ENCODE data around the gene CGN.
A peak's percentile ranks its signal among the peaks of the same experiment; 100 is the strongest.

Gene CGN

GRCh38 chr1:151530461-151530860 is 19.3 kb downstream of the CGN start:
- no peaks in the 10 kb centered on the region for H3K27me3 ChIP-seq (ENCODE audit: insufficient read depth, poor library complexity, severe bottlenecking)
- TF ChIP-seq CTCF (IDR thresholded peaks at IDR 0.05; ENCODE audit: insufficient read depth, low read length) (no peak), POLR2AphosphoS5 (IDR thresholded peaks at IDR 0.05; ENCODE audit: low read depth) (no peak), REST (IDR thresholded peaks at IDR 0.05; ENCODE audit: insufficient replicate concordance, low read depth) (no peak), GABPA (IDR thresholded peaks at IDR 0.05; ENCODE audit: low read depth) (no peak), SPI1 (IDR thresholded peaks at IDR 0.05; ENCODE audit: borderline replicate concordance, low read depth) (no peak)
- H3K27ac ChIP-seq (replicated peaks) = no peak overlapping the region
- no peak for DNase-seq (ENCODE audit: low read depth in 1 of 2, low spot score in 1 of 2)
- no peak overlapping the region for H3K4me3 ChIP-seq (replicated peaks; ENCODE audit: insufficient read depth, low read length)

- no peaks in the 10 kb centered on the region for H3K27me3 ChIP-seq (ENCODE audit: insufficient read depth, poor library complexity, severe bottlenecking)
- TF ChIP-seq POLR2AphosphoS5 (IDR thresholded peaks at IDR 0.05; ENCODE audit: low read depth) (no peak), GABPA (IDR thresholded peaks at IDR 0.05; ENCODE audit: low read depth) (no peak), CTCF (IDR thresholded peaks at IDR 0.05; ENCODE audit: insufficient read depth, low read length) (no peak), SPI1 (IDR thresholded peaks at IDR 0.05; ENCODE audit: borderline replicate concordance, low read depth) (no peak), REST (IDR thresholded peaks at IDR 0.05; ENCODE audit: insufficient replicate concordance, low read depth) (no peak)
- H3K4me3 ChIP-seq (replicated peaks; ENCODE audit: insufficient read depth, low read length) = no peak overlapping the region
- no peak overlapping the region for H3K27ac ChIP-seq (replicated peaks)
- no peak for DNase-seq (ENCODE audit: low read depth in 1 of 2, low spot score in 1 of 2)
Measured at GRCh38 chr1:151533870-151534269, 22.7 kb downstream of the CGN start.

- Histone ChIP-seq H3K27ac (replicated peaks) (no peak overlapping the region), H3K4me3 (replicated peaks; ENCODE audit: insufficient read depth, low read length) (no peak overlapping the region), H3K27me3 (ENCODE audit: insufficient read depth, poor library complexity, severe bottlenecking) (no peaks in the 10 kb centered on the region)
- DNase-seq (ENCODE audit: low read depth in 1 of 2, low spot score in 1 of 2) = peak in 1 of 2 experiments; percentile 78
- TF ChIP-seq CTCF (IDR thresholded peaks at IDR 0.05; ENCODE audit: insufficient read depth, low read length) (peak; percentile 80), REST (IDR thresholded peaks at IDR 0.05; ENCODE audit: insufficient replicate concordance, low read depth) (no peak)
Measured at GRCh38 chr1:151534662-151535278, 23.6 kb downstream of the CGN start.

Data from HL-60 (cell line).